Activated CD4-positive, CD25-positive, alpha-beta regulatory T cell (primary cell): ENCODE data around the gene ISCA1.

Experiments
- DNase-seq, 4 experiments: peaks; one replicate each; lab custom pipeline; 2025; lab: John Stamatoyannopoulos, UW

ISCA1 gene

DNA sequence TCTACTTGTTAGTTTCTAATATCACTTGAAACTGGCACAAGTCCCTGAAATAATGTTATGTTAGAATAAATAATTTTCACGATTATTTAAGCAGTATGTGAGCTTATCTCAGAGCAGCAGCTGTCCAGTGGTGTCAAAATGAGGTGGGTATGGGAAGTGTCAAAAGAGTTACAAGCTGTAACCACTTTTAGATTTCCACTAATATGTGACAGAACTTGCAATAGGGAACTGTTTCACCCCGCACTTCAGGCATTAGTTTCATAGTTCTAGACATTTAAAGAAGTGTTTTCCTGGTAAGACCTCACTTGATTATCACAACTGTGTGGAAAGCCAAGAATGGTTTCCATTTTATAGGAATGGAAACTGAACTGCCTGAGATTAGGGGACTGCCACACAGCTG lies 2.9 kb upstream of the ISCA1 start:
- no peak for DNase-seq

DNA sequence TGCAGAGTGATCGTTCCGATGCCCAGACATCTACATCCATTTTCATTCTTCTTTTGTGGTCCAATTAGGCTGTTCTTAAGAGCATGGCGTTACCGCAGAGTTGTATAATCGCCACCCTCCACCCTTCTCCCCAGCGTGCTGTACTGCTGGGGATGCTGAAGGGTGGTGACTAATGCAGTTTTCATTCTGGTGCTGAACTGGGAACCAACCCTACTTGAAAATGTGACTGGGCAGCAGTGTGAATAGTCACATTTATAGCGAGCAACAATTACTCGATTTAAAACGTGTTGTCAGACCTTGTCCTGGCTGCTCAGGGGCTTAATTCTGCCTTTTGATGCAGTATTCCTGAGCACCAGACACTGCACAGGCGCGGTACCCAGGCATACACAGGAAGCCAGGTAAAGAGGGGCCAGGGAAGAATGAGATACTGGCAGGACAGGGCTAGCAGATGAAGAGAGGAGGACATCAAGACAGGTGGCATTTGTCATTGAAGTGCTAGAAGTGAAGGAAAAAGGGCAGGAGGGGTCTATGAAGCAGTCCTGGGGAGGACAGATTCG lies 719 bp upstream of the ISCA1 start:
- no peak for DNase-seq

DNA sequence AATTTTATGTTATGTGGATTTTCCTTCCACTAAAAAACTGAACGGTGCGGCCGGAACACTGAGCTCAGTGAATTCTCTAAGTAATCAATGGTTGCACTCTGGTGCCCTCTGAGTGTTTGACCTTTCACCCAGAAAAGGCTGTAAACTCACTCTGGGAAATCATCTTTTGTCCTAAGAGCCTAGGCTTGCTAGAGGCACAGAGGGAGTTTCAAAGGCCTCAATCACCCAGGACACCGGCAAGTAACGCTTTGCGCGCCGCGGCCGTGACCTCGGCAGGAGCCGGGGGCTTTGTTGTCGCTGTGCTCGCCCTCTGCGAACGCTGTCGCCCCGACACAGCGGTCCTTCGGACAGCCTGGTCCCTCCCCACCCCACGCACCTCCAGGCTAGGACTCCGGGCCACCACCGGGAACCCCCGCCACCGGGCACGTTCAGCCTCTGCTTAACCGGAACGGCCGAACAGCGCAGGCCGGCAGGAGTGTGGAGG lies 703 bp downstream of the ISCA1 start:
- no peak for DNase-seq

DNA sequence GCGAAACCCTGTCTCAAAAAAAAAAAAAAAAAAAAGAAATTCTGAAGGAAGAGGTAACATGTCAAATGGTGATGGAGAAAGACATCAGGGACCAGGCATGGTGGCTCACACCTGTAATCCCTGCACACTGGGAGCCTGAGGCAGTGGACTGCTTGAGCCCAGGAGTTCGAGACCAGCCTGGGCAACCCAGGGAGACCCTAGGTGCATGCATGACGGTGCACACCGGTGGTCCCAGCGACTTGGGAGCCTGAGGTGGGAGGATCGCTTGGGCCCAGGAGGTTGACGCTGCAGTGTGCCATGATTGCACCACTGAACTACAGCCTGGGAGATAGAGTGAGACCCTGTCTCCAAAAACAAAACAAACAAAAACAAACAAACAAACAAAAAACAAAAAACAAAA lies 1.8 kb downstream of the ISCA1 start:
- no peak for DNase-seq

DNA sequence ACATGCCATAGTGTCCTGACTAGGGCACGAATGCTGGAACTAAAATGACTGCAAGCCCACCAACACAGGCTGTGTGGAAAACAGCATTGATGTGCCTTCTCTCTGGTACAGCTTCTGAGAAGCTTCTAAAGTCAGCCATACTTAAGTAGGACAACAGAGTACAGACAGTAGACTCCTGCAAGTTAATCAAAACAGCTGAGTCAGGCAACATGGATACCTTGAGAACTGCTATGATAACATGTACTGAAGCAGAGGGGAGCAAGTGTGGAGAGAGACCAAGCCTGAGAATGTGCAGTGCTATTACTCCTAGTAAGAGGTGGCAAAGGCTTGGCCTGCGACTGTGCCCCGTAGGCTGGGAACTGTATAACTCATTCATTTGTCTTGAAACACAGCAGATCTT lies 2.5 kb downstream of the ISCA1 start:
- no peak for DNase-seq

DNA sequence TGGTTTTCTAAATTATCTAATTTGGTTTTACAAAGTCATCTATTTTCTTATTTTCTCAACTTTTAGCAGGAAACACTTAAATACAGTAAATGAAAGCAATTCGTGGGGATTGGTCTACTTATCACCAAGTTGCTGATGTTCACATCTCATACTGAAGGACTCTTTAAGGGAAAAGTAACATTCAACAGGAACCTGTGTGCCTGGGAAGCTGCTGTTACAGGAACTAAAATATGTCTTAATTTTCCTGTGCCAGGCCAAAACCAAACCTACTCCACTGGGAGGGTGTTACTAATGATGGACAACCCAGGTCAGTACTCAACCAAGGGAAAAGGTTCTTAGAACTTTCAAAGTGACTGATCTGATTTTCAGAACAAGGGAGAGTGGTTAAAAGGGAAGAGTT lies 5.3 kb downstream of the ISCA1 start:
- DNase-seq: no peak

DNA sequence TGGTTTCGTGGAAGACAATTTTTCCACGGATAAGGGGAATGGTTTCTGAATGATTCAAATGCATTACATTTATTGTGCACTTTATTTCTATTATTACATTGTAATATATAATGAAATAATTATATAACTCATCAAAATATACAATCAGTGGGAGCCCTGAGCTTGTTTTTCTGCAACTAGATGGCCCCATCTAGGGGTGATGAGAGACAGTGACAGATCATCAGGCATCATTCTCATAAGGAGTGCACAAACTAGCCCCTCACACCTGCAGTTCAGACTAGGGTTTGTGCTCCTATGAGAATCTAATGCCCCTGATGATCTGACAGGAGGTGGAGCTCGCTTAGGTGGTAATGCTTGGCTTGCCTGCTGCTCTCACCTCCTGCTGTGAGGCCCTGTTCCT lies 6.4 kb downstream of the ISCA1 start:
- no peak for DNase-seq

DNA sequence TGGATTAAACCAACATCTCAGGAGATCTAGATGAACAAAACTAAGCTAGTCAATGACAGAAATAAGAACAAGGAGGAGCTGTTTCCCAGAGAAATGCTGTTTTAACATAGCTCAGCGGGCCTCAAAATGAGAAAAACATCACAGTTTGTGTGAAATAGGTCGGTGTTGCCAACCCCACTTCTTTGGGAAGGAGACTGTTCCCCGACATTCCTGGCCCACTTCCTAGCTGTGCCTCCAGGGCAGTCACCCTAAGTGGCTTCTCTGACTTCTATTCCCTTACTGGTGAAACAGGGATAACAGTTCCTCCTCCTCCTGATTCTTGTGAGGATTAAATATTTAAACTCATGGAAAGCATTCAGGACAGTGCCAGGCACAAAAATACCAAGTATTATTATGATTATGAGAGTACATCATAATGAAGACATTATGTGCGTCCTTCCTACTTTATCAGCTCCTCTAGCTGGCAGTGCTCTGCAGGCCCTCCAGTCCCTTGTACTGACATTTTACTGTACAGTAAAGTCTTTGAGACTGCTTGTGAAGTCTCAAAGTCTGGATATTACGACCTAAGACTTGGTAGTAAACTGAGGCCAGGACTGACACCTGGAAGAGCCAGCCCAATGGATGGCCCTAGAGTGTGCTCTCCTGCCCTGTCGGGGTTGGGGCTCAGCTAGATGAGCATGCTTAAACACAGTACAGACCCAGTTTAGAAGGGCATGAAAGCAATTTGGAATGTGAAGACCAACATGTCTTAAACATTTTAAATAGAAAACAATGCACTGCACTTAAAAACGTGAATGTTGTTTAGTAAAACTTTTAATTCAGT lies 7.3 kb downstream of the ISCA1 start:
- no peak for DNase-seq

DNA sequence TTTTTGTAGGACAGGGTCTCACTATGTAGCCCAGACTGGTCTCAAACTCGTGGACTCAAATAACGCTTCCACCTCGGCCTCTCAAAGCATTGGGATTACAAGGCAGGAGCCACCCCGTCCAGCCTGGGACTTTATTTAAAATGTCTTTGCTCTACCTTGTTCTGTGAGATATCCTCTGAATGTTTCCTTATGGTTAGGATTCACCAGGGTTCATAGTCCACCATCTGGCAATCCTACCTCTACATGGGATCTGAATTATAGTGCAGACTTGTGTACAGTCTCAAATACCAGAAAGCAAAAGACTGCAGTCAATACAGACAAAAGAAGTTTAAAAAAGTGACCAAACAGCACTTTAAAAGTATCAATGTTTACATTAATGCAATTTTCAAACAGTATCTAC lies 10.1 kb downstream of the ISCA1 start:
- no peak for DNase-seq

DNA sequence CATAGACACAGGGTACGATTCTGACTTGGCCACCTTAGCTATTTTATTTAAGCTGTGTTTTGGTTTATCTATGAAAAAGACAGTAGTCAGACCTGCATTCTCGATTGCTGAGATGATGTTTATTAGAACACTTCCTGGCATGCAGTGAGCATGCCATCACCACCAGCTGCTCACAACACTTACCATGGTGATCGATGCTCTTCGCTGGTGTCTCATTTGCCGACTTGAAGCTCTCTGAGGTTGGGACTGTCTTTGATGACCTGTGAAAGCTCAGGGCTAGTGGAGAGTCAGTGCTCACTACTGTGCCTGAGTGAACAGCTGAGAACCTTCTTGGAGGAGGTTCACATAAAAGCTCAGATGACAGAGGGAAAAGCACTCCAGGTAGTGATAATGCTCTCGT lies 18.5 kb downstream of the ISCA1 start:
- DNase-seq: no peak

DNA sequence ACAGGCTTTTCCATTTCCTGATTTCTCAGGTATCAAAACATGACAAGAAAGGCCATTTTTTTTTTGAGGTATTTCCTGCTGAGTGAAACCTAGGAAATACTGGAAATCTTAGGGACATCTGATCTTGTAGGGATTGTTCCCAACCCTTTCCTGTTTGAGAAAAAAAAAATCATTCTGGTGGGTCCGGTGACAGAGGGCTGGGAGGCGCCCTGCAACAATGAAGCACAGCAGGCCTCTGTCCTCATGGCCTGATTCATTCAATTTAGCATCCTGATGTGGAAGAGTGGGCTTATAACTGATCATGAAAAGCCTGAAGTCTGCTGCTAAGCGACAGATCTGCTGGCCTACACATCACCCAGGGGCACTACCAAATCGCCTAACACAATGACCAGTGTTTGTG lies 19.8 kb downstream of the ISCA1 start:
- no peak for DNase-seq

DNA sequence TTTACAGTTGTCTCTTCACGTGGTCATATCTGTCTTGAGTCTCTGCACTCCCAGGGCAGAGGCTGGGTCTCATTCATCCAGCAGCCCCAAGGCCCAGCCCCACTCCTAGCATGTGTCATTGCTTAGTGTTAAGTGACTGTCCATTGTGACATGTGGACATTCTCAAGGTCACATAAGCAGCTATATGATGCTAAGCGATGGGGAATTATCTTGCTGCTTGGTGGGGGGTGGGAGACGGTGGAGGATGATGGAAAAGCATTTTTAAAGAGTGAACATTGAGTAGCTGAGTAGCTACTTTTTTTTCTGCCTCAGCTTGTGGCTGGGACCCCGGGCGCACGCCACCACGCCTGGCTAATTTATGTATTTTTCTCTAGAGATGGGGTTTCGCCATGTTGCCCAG lies 22.8 kb downstream of the ISCA1 start, which contains the start of gene C9orf153:
Gene C9orf153, minus strand, starts transcription at position 101 of the 400 bp plus-strand sequence. CDS start 30,054 bp downstream, outside the sequence.
- DNase-seq: no peak

DNA sequence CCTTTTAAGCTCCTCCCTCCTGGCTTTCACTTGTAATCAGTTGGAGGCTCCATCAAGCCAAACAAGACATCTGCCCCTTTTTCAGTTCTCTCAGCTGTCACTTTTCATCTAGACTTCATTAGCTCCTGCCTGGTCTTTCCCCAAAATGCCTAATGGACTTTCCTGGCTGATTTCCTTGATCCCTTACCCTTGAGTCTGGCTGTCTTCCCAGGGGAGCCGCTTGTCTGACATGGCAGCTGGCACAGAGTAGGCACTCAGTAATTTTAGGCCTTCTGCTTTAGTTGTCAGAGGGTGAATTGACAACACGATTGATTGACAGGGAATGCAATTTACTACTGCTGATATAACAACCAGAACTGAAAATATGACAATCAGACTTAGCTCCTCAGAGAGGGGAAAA lies 24.9 kb downstream of the ISCA1 start:
- DNase-seq: no peak

DNA sequence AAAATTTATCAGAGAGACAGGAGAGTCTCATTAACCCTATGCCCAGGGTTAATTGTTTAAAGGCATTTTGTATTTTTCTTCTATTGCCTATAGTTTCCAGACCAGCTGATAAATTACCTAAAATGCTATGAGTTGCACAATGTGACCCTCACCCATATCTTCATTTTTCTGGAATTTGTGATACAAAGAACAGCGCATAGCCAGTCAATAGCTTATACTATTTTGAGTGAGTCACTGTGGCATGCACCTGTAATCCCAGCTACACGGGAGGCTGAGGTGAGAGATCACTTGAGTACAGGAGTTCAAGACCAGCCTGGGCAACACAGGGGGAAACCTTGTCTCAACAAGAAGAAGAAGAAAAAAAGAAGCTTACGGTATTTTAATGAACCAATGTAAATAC lies 25.7 kb downstream of the ISCA1 start:
- DNase-seq: no peak

DNA sequence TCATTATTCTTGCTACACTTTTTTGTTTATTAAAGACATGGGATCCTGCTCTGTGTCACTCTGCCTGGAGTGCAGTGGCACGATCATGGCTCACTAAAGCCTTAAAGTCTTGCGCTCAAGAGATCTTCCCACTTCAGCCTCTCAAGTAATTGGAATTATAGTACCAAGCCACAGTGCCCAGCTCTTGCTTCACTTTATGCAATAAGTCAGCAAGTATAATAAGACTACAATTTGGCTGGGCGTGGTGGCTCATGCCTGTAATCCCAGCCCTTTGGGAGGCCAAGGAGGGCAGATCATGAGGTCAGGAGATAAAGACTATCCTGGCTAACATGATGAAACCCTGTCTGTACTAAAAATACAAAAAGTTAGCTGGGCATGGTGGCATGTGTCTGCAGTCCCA lies 28.8 kb downstream of the ISCA1 start:
- no peak for DNase-seq

DNA sequence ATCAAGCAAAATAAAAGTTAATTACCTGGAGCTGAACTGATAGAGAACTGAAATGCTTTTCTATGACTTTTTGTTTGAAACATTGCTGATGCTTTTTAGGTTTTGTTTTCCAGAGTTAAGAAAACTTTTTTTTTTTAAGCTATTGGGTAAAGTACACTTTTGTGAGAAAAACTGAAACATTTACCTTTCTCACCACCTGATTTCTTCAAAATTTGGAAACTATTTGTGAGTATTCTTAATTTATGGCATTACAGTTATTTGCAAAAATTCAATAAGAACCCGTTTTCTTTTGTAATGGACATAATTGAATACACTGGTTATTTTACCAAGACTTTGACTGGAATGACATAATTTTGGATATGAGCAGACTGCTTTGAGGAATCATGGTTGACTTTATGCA lies 29.5 kb downstream of the ISCA1 start:
- DNase-seq: no peak

DNA sequence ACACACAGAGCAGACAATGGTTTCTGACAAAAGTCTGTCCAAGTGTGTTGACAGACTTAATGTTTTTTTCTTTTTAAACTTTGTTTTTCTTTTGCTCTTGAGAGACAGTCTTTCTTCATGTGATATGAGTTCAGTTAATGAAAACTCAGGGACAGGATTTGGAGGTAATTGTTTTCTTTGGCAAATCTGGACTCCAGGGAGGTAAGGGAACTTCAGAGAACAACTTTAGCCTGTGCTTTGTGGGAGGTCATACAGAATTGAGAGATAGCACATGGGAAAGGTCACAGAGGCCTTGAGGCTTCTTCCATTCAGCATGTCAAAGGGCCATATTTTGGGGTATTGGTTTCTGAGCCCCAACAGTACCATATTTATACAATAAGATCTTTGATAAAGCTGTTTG lies 32.2 kb downstream of the ISCA1 start:
- DNase-seq: no peak

DNA sequence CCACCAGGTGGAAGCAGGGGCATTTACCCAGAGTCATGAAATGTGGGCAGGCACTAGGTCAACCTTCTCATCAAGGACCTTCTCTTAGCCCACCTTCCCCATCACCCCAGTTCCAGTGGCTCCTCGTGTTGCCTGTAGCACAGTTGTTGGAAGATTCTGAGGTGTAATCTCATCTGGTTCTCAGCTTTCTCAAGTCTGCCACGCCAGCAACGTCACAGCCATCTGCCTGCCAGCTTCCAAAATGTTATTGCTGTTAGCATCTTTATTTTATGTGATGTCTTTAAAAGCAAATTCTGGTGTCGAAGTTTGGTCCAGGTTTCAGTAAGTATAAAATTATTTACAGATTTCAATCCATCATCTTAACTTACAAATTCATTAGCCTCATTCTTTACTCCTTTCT lies 33.6 kb downstream of the ISCA1 start:
- no peak for DNase-seq

DNA sequence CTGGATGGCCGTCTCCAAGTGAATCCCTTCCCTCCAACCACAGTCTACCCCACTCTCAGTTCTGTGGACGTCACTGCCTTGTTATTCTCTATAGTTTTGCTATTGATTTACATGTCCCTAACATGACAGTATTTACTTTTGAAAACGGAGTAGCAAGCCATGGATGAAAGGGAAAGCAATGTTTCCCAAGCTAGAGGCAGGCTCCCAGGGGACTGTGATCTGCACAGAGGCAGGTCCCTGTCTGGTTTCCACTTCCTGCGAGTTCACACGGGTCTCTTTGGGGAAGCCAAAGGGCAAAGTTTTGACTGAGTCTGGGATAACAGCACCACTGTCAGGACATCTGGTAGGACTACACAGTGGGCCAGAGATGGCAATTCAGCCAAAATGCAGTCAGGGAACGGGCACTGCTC lies 35.6 kb downstream of the ISCA1 start:
- DNase-seq: no peak

DNA sequence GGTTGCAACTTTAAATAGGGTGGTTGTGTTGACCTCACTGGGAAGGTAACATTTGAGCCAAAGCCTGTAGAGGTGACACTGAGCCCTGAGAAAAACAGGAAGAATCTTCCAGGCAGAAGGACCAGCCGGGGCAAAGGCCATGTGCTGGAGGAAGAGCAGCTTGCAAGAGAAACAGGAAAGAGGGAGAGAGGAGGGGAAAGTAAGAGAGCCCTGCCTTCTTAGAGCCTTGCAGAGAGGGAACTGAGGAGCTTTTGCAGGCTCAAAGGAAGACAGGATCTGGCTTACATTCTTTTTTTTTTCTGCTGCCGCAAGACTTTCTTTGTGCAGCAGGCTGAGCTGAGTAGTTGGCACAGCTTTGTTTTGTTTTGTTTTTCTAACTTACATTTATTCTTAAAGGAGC lies 40.3 kb downstream of the ISCA1 start:
- no peak for DNase-seq

DNA sequence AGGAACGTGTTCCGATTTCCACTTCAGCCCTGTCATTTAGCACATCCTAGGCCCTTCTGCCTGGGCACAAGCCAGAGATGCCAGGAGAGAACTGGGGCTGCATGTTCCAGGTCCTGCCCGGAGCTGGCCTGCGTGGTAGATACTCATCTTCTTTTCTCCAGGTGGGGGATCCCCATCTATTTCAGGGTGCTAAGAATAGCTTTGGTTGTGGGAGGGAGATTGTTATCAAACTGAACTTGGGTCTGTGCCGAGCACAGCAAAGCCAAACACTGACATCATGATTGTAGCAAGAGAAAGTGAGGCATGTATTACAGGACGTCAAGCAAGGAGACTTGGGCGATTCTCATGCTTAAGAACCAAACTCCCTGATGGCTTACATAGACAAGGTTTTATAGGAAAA lies 41.1 kb downstream of the ISCA1 start:
- DNase-seq: no peak

DNA sequence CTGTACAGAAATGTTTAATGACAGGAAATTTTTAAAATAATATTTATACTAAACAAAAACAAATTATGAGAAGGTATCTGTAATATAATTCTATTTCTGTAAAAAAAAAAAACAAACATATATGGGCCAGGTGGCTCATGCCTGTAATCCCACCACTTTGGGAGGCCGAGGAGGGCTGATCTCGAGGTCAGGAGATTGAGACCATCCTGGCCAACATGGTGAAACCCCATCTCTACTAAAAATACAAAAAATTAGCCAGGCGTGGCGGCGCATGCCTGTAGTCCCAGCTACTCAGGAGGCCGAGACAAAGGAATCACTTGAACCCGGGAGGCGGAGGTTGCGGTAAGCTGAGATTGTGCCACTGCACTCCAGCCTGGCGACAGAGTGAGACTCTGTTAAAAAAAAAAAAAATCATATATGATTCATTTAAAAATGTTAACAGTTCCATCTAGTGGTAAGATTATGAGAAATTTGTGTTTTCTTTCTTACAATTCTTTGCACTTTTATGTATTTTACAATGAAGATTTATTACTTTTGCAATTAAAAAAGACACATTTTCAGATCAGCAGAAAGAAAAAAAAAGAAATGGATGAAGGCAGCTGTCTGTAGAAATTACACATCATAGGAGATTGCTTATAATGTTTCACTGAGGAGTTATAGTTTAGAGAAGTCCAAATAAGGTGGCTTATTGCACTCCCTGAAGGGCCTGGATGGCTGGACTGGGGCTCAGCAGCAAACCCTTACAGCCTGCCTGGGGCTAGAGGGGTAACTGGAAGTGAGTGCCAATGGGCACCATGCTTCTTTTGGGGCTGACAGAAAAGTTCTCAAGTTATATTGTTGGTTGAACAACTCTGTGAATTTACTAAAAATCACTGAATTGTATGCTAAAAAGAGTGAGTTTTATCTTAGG lies 43.2 kb downstream of the ISCA1 start:
- DNase-seq: no peak

DNA sequence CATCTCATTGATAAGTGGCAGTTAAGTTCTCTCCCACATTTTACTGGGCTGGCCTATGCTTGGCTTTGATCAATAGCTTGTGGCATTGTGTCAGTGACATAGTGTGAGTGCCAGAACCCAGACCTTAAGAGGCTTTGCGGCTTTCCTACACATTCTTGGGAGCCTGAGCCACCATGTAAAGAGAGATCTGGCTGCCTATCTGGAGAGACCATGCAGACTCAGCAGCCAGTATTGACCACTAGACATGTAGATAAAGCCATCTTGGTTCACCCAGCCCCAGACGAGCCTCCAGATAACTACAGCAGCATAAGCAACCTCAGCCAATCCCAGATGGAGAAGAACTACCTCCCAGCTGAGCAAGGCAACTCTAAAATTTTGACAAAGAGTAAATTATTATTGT lies 51.5 kb downstream of the ISCA1 start:
- no peak for DNase-seq
